Stromal cell of bone marrow (primary cell): ENCODE results near the gene EFCAB3.
"Not testable (repeated sequence)": the region's sequence is repeated elsewhere in the genome, so short reads cannot be mapped to it uniquely, and the experiment has no call there.

Experiments used
- DNase-seq: peaks from one replicate; pipeline ENCODE4 v3.0.0-alpha.2; 2012; ENCODE audit warnings: low read depth

EFCAB3 gene

GRCh38 chr17:62465271-62465670, 84.9 kb downstream of the EFCAB3 start:
- DNase-seq = not testable (repeated sequence)
